ENCODE results near the gene IGSF10. TPM values are rescaled to one million over a fixed set of nuclear protein-coding genes. Genes with fewer than 3 reads are reported as not detected.
A peak's percentile ranks its signal among the peaks of the same experiment; 100 is the strongest.
"Not testable (repeated sequence)": the region's sequence is repeated elsewhere in the genome, so short reads cannot be mapped to it uniquely, and the experiment has no call there.

Gene IGSF10, protein sequence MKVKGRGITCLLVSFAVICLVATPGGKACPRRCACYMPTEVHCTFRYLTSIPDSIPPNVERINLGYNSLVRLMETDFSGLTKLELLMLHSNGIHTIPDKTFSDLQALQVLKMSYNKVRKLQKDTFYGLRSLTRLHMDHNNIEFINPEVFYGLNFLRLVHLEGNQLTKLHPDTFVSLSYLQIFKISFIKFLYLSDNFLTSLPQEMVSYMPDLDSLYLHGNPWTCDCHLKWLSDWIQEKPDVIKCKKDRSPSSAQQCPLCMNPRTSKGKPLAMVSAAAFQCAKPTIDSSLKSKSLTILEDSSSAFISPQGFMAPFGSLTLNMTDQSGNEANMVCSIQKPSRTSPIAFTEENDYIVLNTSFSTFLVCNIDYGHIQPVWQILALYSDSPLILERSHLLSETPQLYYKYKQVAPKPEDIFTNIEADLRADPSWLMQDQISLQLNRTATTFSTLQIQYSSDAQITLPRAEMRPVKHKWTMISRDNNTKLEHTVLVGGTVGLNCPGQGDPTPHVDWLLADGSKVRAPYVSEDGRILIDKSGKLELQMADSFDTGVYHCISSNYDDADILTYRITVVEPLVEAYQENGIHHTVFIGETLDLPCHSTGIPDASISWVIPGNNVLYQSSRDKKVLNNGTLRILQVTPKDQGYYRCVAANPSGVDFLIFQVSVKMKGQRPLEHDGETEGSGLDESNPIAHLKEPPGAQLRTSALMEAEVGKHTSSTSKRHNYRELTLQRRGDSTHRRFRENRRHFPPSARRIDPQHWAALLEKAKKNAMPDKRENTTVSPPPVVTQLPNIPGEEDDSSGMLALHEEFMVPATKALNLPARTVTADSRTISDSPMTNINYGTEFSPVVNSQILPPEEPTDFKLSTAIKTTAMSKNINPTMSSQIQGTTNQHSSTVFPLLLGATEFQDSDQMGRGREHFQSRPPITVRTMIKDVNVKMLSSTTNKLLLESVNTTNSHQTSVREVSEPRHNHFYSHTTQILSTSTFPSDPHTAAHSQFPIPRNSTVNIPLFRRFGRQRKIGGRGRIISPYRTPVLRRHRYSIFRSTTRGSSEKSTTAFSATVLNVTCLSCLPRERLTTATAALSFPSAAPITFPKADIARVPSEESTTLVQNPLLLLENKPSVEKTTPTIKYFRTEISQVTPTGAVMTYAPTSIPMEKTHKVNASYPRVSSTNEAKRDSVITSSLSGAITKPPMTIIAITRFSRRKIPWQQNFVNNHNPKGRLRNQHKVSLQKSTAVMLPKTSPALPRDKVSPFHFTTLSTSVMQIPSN (N-terminal part only)
- 0.25 and 0.55 TPM in 2 replicates for total RNA-seq (2021)
- percentile 23 among the genes with signal in this experiment for Bru-seq, nascent RNA
- percentile 29 among the genes with signal in this experiment for BruChase-seq, experiment 1, labeled RNA remaining after a 2-hour chase
- BruChase-seq, experiment 2, labeled RNA remaining after a 6-hour chase = percentile 35 among the genes with signal in this experiment
- long read RNA-seq, partial matches to known transcripts = 0 of 2 reads
- long read RNA-seq, other reads (novel, unspliced or antisense) = 2 of 2 reads

DNA sequence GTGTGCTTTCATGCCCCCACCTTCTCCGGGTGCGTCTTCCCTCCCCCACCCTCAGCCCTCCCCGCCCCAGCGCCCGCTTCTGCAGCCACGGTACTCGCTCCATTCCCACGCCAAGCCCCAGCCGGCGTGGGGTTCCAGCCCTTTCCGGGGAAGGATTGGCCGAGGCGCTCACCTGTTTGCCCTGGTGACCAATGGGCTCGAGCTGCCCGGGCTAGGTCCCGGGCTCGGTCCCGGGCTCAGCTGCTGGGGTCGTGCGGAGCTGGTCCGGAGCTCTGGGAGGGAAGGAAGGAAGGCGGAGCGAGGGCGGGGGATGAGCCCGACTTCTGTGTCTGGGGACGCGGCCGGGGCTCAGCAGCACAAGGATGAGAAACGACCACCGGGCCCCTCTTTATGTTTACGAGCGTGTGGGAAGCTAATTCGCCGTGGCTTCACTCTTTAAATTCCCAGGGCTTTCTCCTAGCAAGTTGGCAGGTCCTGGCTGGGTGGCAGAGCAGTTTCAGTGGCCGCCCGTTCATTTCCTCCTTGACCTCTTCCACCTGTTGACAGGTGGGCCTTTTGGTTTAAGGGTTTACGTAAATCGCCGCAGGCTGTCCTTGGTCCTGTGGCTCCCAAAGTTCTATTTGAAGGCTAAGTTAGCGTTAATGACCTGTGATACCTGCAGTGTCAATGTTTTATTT, at the start of gene IGSF10:
Gene IGSF10, minus strand, starts transcription at position 288 of the 677 bp plus-strand sequence. CDS start 2,352 bp downstream, outside the sequence.
- TF ChIP-seq, protein P1, sequence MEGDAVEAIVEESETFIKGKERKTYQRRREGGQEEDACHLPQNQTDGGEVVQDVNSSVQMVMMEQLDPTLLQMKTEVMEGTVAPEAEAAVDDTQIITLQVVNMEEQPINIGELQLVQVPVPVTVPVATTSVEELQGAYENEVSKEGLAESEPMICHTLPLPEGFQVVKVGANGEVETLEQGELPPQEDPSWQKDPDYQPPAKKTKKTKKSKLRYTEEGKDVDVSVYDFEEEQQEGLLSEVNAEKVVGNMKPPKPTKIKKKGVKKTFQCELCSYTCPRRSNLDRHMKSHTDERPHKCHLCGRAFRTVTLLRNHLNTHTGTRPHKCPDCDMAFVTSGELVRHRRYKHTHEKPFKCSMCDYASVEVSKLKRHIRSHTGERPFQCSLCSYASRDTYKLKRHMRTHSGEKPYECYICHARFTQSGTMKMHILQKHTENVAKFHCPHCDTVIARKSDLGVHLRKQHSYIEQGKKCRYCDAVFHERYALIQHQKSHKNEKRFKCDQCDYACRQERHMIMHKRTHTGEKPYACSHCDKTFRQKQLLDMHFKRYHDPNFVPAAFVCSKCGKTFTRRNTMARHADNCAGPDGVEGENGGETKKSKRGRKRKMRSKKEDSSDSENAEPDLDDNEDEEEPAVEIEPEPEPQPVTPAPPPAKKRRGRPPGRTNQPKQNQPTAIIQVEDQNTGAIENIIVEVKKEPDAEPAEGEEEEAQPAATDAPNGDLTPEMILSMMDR (conservative IDR thresholded peaks at IDR 0.05) = no peak
- TF ChIP-seq EZH2 (IDR thresholded peaks at IDR 0.05; ENCODE audit: low read depth) = no peak
- ChIA-PET CTCF (interaction anchor here (0.6 kb wide), 1 partner anchor 307 kb away, joined by 7 read pairs; no protein-coding TSS in a partner anchor), POLR2A (ENCODE audit: unreplicated experiment) (interaction anchor here (0.6 kb wide), 1 partner anchor 149 kb away, joined by 10 read pairs; no protein-coding TSS in a partner anchor)
- 0 out of 2 replicates have a peak, but pooled peaks cover 6% of the 10 kb centered on the region for H3K4me1 ChIP-seq (replicated peaks; ENCODE audit: insufficient read depth)
- peak within 1 kb of the TSS; percentile 93 for H2AFZ ChIP-seq
- peak within 1 kb of the TSS; percentile 72 for H3K4me3 ChIP-seq
- intact Hi-C loops (cut with micrococcal nuclease; ENCODE audit: unreplicated experiment) = loop anchor here (10.0 kb wide), 2 partner anchors 166 to 194 kb away; no protein-coding TSS in a partner anchor
- H3K36me3 ChIP-seq (ENCODE audit: low read depth) = no peaks in the 10 kb centered on the region
- H3K79me2 ChIP-seq (ENCODE audit: low read depth) = no peaks in the 10 kb centered on the region
- H3K27me3 ChIP-seq (ENCODE audit: insufficient read depth, low read depth) = no peaks in the 10 kb centered on the region
- no peaks in the 10 kb centered on the region for H3K9me3 ChIP-seq (ENCODE audit: insufficient read depth, low read depth)
- H3F3A ChIP-seq (ENCODE audit: insufficient read depth, low read depth) = no peaks in the 10 kb centered on the region
- peak in 1 of 2 experiments; percentile 18 for DNase-seq
- H3K9me2 ChIP-seq (ENCODE audit: insufficient read depth) = no peaks in the 10 kb centered on the region
- no peaks in the 10 kb centered on the region for H4K20me1 ChIP-seq (ENCODE audit: insufficient read depth)
- H3K27ac ChIP-seq = no peak within 1 kb of the TSS
- BruUV-seq (replicated peaks) = no TSS peak
- H3K4me2 ChIP-seq = peak within 1 kb of the TSS; percentile 86

DNA sequence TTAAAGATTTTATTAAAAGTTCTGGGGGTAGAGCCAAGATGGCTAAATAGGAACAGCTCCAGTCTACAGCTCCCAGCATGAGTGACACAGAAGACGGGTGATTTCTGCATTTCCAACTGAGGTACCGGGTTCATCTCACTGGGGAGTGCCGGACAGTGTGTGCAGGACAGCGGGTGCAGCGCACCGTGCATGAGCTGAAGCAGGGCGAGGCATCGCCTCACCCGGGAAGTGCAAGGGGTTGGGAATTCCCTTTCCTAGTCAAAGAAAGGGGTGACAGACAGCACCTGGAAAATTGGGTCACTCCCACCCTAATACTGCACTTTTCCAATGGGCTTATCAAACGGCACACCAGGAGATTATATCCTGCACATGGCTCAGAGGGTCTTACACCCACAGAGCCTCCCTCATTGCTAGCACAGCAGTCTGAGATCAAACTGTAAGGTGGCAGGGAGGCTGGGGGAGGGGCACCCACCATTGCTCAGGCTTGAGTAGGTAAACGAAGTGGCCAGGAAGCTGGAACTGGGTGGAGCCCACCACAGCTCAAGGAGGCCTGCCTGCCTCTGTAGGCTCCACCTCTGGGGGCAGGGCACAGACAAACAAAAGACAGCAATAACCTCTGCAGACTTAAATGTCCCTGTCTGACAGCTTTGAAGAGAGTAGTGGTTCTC, 48.7 kb upstream of the IGSF10 start:
- H3K36me3 ChIP-seq (ENCODE audit: low read depth); DNase-seq; H3K4me3 ChIP-seq; H3K9me2 ChIP-seq (ENCODE audit: insufficient read depth); intact Hi-C loops (cut with micrococcal nuclease; ENCODE audit: unreplicated experiment); POLR2A ChIA-PET (ENCODE audit: unreplicated experiment); H3K27me3 ChIP-seq (ENCODE audit: insufficient read depth, low read depth); H3F3A ChIP-seq (ENCODE audit: insufficient read depth, low read depth); H3K27ac ChIP-seq; H3K9me3 ChIP-seq (ENCODE audit: insufficient read depth, low read depth); H3K79me2 ChIP-seq (ENCODE audit: low read depth); H3K4me2 ChIP-seq; H3K4me1 ChIP-seq (replicated peaks; ENCODE audit: insufficient read depth); H4K20me1 ChIP-seq (ENCODE audit: insufficient read depth); BruUV-seq (replicated peaks); H2AFZ ChIP-seq: not testable (repeated sequence)
- CTCF ChIA-PET = interaction anchor here (0.7 kb wide), 1 partner anchor 15 kb away, joined by 3 read pairs; no protein-coding TSS in a partner anchor

DNA sequence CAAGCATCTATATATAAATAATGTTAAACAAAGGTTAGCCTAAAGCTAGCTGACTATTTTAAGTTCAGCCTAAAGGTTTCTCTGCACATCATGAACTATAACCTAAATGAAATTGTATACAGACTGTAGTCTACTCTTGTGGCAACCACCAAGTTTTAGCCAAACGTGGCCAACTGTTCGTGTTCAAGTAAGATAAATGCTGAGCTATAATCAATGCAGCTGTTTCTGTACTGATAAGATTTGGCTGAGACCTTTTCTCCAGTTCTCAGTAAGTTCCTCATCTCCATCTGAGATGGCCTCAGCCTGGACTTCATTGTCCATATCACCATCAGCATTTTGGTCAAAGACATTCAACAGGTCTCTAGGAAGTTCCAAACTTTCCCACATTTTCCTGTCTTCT, 43.7 kb upstream of the IGSF10 start:
- no peak overlapping the region for H3K4me3 ChIP-seq
- intact Hi-C loops (cut with micrococcal nuclease; ENCODE audit: unreplicated experiment) = no loop called here
- H3K27me3 ChIP-seq (ENCODE audit: insufficient read depth, low read depth) = no peaks in the 10 kb centered on the region
- H3K79me2 ChIP-seq (ENCODE audit: low read depth) = no peaks in the 10 kb centered on the region
- H3K4me1 ChIP-seq (replicated peaks; ENCODE audit: insufficient read depth) = no peaks in the 10 kb centered on the region
- H3K9me2 ChIP-seq (ENCODE audit: insufficient read depth) = no peaks in the 10 kb centered on the region; the same call in 1 of the 2 replicates
- no peak overlapping the region for H2AFZ ChIP-seq
- POLR2A ChIA-PET (ENCODE audit: unreplicated experiment) = no interaction called here
- H4K20me1 ChIP-seq (ENCODE audit: insufficient read depth) = no peaks in the 10 kb centered on the region
- H3K4me2 ChIP-seq = no peak overlapping the region
- no peak for TF ChIP-seq EZH2 (IDR thresholded peaks at IDR 0.05; ENCODE audit: low read depth)
- TF ChIP-seq, protein P1 (conservative IDR thresholded peaks at IDR 0.05) = no peak
- BruUV-seq (replicated peaks) = no TSS peak
- no peaks in the 10 kb centered on the region for H3F3A ChIP-seq (ENCODE audit: insufficient read depth, low read depth)
- H3K9me3 ChIP-seq (ENCODE audit: insufficient read depth, low read depth) = no peaks in the 10 kb centered on the region
- no peak for DNase-seq
- no peak overlapping the region for H3K27ac ChIP-seq
- H3K36me3 ChIP-seq (ENCODE audit: low read depth) = no peaks in the 10 kb centered on the region
- CTCF ChIA-PET = interaction anchor here (0.5 kb wide), 1 partner anchor 334 kb away, joined by 3 read pairs; no protein-coding TSS in a partner anchor
